Neural progenitor cell (in vitro differentiated cells): ENCODE data around the gene SLC7A9. TPM values are rescaled to one million over a fixed set of nuclear protein-coding genes. Genes with fewer than 3 reads are reported as not detected.

ENCODE experiments used
- DNase-seq: peaks from one replicate; pipeline ENCODE4 v3.0.0-alpha.2; 2016; ENCODE audit warnings: low spot score
- H2AFZ ChIP-seq: fragments of 200-600 bp; sonication (generic); replicated peaks from 2 replicates; pipeline ENCODE4 v1.6.1; 2016; ENCODE audit warnings: antibody characterized with exemption
- H3F3A ChIP-seq: fragments of 200-600 bp; sonication (generic); 2 replicates; pipeline ENCODE4 v1.6.1; 2016; ENCODE audit warnings: antibody characterized with exemption, low read depth
- H3K27ac ChIP-seq: fragments of 200-600 bp; sonication (generic); 2 replicates; pipeline ENCODE4 v1.5.1; 2016; ENCODE audit warnings: mild to moderate bottlenecking
- H3K27me3 ChIP-seq: fragments of 200-600 bp; sonication (generic); 2 replicates; pipeline ENCODE4 v1.6.1; 2016; ENCODE audit warnings: mild to moderate bottlenecking, moderate library complexity
- H3K36me3 ChIP-seq: fragments of 200-600 bp; sonication (generic); 2 replicates; pipeline ENCODE4 v1.5.1; 2016
- H3K4me1 ChIP-seq: fragments of 200-600 bp; sonication (generic); 2 replicates; pipeline ENCODE4 v1.6.1; 2016; ENCODE audit warnings: mixed run types
- H3K4me2 ChIP-seq: fragments of 200-600 bp; sonication (generic); 2 replicates; pipeline ENCODE4 v1.6.1; 2016
- H3K4me3 ChIP-seq: fragments of 200-600 bp; sonication (generic); 2 replicates; pipeline ENCODE4 v1.5.1; 2016
- H3K79me2 ChIP-seq: fragments of 200-600 bp; sonication (generic); 2 replicates; pipeline ENCODE4 v1.6.1; 2016; ENCODE audit warnings: low read depth
- H3K9ac ChIP-seq: fragments of 200-600 bp; sonication (generic); 2 replicates; pipeline ENCODE4 v1.6.1; 2016
- H3K9me3 ChIP-seq: fragments of 200-600 bp; sonication (generic); 2 replicates; pipeline ENCODE4 v1.5.1; 2016; ENCODE audit warnings: low read depth
- H4K20me1 ChIP-seq: fragments of 200-600 bp; sonication (generic); 2 replicates; pipeline ENCODE4 v1.6.1; 2016; ENCODE audit warnings: low read depth
- H3K27ac Mint-ChIP-seq: 3 replicates; pipeline ENCODE4 v1.8.0; 2021; ENCODE audit warnings: mixed read lengths
- H3K27me3 Mint-ChIP-seq: 2 replicates; pipeline ENCODE4 v1.8.0; 2022; ENCODE audit warnings: low read depth, mild to moderate bottlenecking, inconsistent platforms, moderate library complexity, mixed read lengths; ENCODE audit not compliant: insufficient read depth
- H3K36me3 Mint-ChIP-seq: 3 replicates; pipeline ENCODE4 v1.8.0; 2021; ENCODE audit warnings: mixed read lengths
- H3K4me1 Mint-ChIP-seq: 3 replicates; pipeline ENCODE4 v1.8.0; 2021; ENCODE audit warnings: mixed read lengths
- H3K4me3 Mint-ChIP-seq: 3 replicates; pipeline ENCODE4 v1.8.0; 2021; ENCODE audit warnings: mild to moderate bottlenecking, moderate library complexity, mixed read lengths
- H3K9me3 Mint-ChIP-seq: 3 replicates; pipeline ENCODE4 v1.8.0; 2020; ENCODE audit warnings: mixed read lengths
- CTCF ChIP-seq: fragments of 200-600 bp; sonication (generic); IDR thresholded peaks from 2 replicates; pipeline ENCODE4 v1.5.1; 2017; ENCODE audit warnings: antibody characterized with exemption, mild to moderate bottlenecking
- EZH2 ChIP-seq: fragments of 200-600 bp; sonication (generic); IDR thresholded peaks from 2 replicates; pipeline ENCODE4 v1.6.1; 2017; ENCODE audit warnings: antibody characterized with exemption, mild to moderate bottlenecking, moderate library complexity
- EZH2phosphoT487 ChIP-seq: fragments of 200-600 bp; sonication (generic); IDR thresholded peaks from 2 replicates; pipeline ENCODE4 v1.6.1; 2017; ENCODE audit warnings: antibody characterized with exemption
- total RNA-seq: library from RNA; depleted of rRNA; stranded (reverse); fragments of >200 nt; gene quantifications from 2 replicates; pipeline ENCODE4 v1.2.3, GENCODE V29; 2015; ENCODE audit warnings: low replicate concordance

SLC7A9 gene
- total RNA-seq, 1 donor from 2014 or later = not detected

GRCh38 chr19:32809754-32810153 is 59.8 kb downstream of the SLC7A9 start:
- H2AFZ ChIP-seq = no peak overlapping the region
- H3K4me2 ChIP-seq = no peak overlapping the region
- no peaks in the 10 kb centered on the region for H3K27me3 ChIP-seq
- H3K4me1 Mint-ChIP-seq = peaks cover 7% of the 10 kb centered on the region
- no peak for DNase-seq
- no peaks in the 10 kb centered on the region for H3K4me1 ChIP-seq
- no peaks in the 10 kb centered on the region for H3F3A ChIP-seq
- H4K20me1 ChIP-seq = no peaks in the 10 kb centered on the region
- H3K27ac Mint-ChIP-seq = no peak overlapping the region
- no peak overlapping the region for H3K9ac ChIP-seq
- no peaks in the 10 kb centered on the region for H3K36me3 Mint-ChIP-seq
- no peaks in the 10 kb centered on the region for H3K79me2 ChIP-seq
- no peaks in the 10 kb centered on the region for H3K36me3 ChIP-seq
- no peak overlapping the region for H3K4me3 ChIP-seq
- TF ChIP-seq CTCF (no peak), EZH2phosphoT487 (no peak), EZH2 (no peak)
- H3K27ac ChIP-seq = no peak overlapping the region
- peaks cover 3% of the 10 kb centered on the region for H3K27me3 Mint-ChIP-seq
- no peaks in the 10 kb centered on the region for H3K9me3 Mint-ChIP-seq
- H3K9me3 ChIP-seq = no peaks in the 10 kb centered on the region
- no peak overlapping the region for H3K4me3 Mint-ChIP-seq

GRCh38 chr19:32809254-32809653 is 60.3 kb downstream of the SLC7A9 start:
- DNase-seq = no peak
- Mint-ChIP-seq H3K27me3 (peaks cover 3% of the 10 kb centered on the region), H3K4me3 (no peak overlapping the region), H3K36me3 (no peaks in the 10 kb centered on the region), H3K4me1 (peaks cover 5% of the 10 kb centered on the region), H3K27ac (no peak overlapping the region), H3K9me3 (no peaks in the 10 kb centered on the region)
- Histone ChIP-seq H3K4me3 (no peak overlapping the region), H2AFZ (peak overlapping the region; percentile 26), H3K4me1 (no peaks in the 10 kb centered on the region), H4K20me1 (no peaks in the 10 kb centered on the region), H3K36me3 (no peaks in the 10 kb centered on the region), H3K79me2 (no peaks in the 10 kb centered on the region), H3K9ac (no peak overlapping the region), H3K9me3 (no peaks in the 10 kb centered on the region), H3K4me2 (no peak overlapping the region), H3F3A (no peaks in the 10 kb centered on the region), H3K27me3 (no peaks in the 10 kb centered on the region), H3K27ac (no peak overlapping the region)
- TF ChIP-seq EZH2phosphoT487 (no peak), EZH2 (no peak), CTCF (no peak)

GRCh38 chr19:32808236-32808635 is 61.3 kb downstream of the SLC7A9 start:
- no peaks in the 10 kb centered on the region for H3K9me3 Mint-ChIP-seq
- Histone ChIP-seq H3K9ac (no peak overlapping the region), H3K4me1 (no peaks in the 10 kb centered on the region), H3K27ac (no peak overlapping the region), H4K20me1 (no peaks in the 10 kb centered on the region), H2AFZ (no peak overlapping the region), H3K4me3 (no peak overlapping the region), H3K4me2 (no peak overlapping the region), H3K79me2 (no peaks in the 10 kb centered on the region), H3K27me3 (no peaks in the 10 kb centered on the region), H3K9me3 (no peaks in the 10 kb centered on the region), H3K36me3 (no peaks in the 10 kb centered on the region), H3F3A (no peaks in the 10 kb centered on the region)
- H3K36me3 Mint-ChIP-seq = no peaks in the 10 kb centered on the region
- DNase-seq = no peak
- no peak overlapping the region for H3K27ac Mint-ChIP-seq
- TF ChIP-seq EZH2phosphoT487 (no peak), CTCF (no peak), EZH2 (no peak)
- peaks cover 2% of the 10 kb centered on the region for H3K4me1 Mint-ChIP-seq
- H3K27me3 Mint-ChIP-seq = peaks cover 3% of the 10 kb centered on the region
- no peak overlapping the region for H3K4me3 Mint-ChIP-seq

GRCh38 chr19:32802840-32803239 is 66.7 kb downstream of the SLC7A9 start:
- Mint-ChIP-seq H3K9me3 (no peaks in the 10 kb centered on the region), H3K4me3 (no peak overlapping the region), H3K27ac (no peak overlapping the region), H3K4me1 (peaks cover 4% of the 10 kb centered on the region), H3K36me3 (no peaks in the 10 kb centered on the region), H3K27me3 (no peaks in the 10 kb centered on the region)
- Histone ChIP-seq H3K79me2 (no peaks in the 10 kb centered on the region), H2AFZ (peak overlapping the region; percentile 63), H3K27ac (no peak overlapping the region), H3K9me3 (no peaks in the 10 kb centered on the region), H3K4me3 (no peak overlapping the region), H3K27me3 (no peaks in the 10 kb centered on the region), H3K36me3 (no peaks in the 10 kb centered on the region), H3K9ac (no peak overlapping the region), H3K4me2 (no peak overlapping the region), H3F3A (no peaks in the 10 kb centered on the region), H4K20me1 (no peaks in the 10 kb centered on the region), H3K4me1 (no peaks in the 10 kb centered on the region)
- TF ChIP-seq EZH2phosphoT487 = no peak
- TF ChIP-seq CTCF = no peak
- no peak for TF ChIP-seq EZH2
- DNase-seq = no peak
